Neural progenitor cell (in vitro differentiated cells): ENCODE data around the gene ZNF491. TPM values are rescaled to one million over a fixed set of nuclear protein-coding genes. Genes with fewer than 3 reads are reported as not detected.

ENCODE experiments used
- DNase-seq: peaks from one replicate; pipeline ENCODE4 v3.0.0-alpha.2; 2016; ENCODE audit warnings: low spot score
- H2AFZ ChIP-seq: fragments of 200-600 bp; sonication (generic); replicated peaks from 2 replicates; pipeline ENCODE4 v1.6.1; 2016; ENCODE audit warnings: antibody characterized with exemption
- H3F3A ChIP-seq: fragments of 200-600 bp; sonication (generic); 2 replicates; pipeline ENCODE4 v1.6.1; 2016; ENCODE audit warnings: antibody characterized with exemption, low read depth
- H3K27ac ChIP-seq: fragments of 200-600 bp; sonication (generic); 2 replicates; pipeline ENCODE4 v1.5.1; 2016; ENCODE audit warnings: mild to moderate bottlenecking
- H3K27me3 ChIP-seq: fragments of 200-600 bp; sonication (generic); 2 replicates; pipeline ENCODE4 v1.6.1; 2016; ENCODE audit warnings: mild to moderate bottlenecking, moderate library complexity
- H3K36me3 ChIP-seq: fragments of 200-600 bp; sonication (generic); 2 replicates; pipeline ENCODE4 v1.5.1; 2016
- H3K4me1 ChIP-seq: fragments of 200-600 bp; sonication (generic); 2 replicates; pipeline ENCODE4 v1.6.1; 2016; ENCODE audit warnings: mixed run types
- H3K4me2 ChIP-seq: fragments of 200-600 bp; sonication (generic); 2 replicates; pipeline ENCODE4 v1.6.1; 2016
- H3K4me3 ChIP-seq: fragments of 200-600 bp; sonication (generic); 2 replicates; pipeline ENCODE4 v1.5.1; 2016
- H3K79me2 ChIP-seq: fragments of 200-600 bp; sonication (generic); 2 replicates; pipeline ENCODE4 v1.6.1; 2016; ENCODE audit warnings: low read depth
- H3K9ac ChIP-seq: fragments of 200-600 bp; sonication (generic); 2 replicates; pipeline ENCODE4 v1.6.1; 2016
- H3K9me3 ChIP-seq: fragments of 200-600 bp; sonication (generic); 2 replicates; pipeline ENCODE4 v1.5.1; 2016; ENCODE audit warnings: low read depth
- H4K20me1 ChIP-seq: fragments of 200-600 bp; sonication (generic); 2 replicates; pipeline ENCODE4 v1.6.1; 2016; ENCODE audit warnings: low read depth
- H3K27ac Mint-ChIP-seq: 3 replicates; pipeline ENCODE4 v1.8.0; 2021; ENCODE audit warnings: mixed read lengths
- H3K27me3 Mint-ChIP-seq: 2 replicates; pipeline ENCODE4 v1.8.0; 2022; ENCODE audit warnings: low read depth, mild to moderate bottlenecking, inconsistent platforms, moderate library complexity, mixed read lengths; ENCODE audit not compliant: insufficient read depth
- H3K36me3 Mint-ChIP-seq: 3 replicates; pipeline ENCODE4 v1.8.0; 2021; ENCODE audit warnings: mixed read lengths
- H3K4me1 Mint-ChIP-seq: 3 replicates; pipeline ENCODE4 v1.8.0; 2021; ENCODE audit warnings: mixed read lengths
- H3K4me3 Mint-ChIP-seq: 3 replicates; pipeline ENCODE4 v1.8.0; 2021; ENCODE audit warnings: mild to moderate bottlenecking, moderate library complexity, mixed read lengths
- H3K9me3 Mint-ChIP-seq: 3 replicates; pipeline ENCODE4 v1.8.0; 2020; ENCODE audit warnings: mixed read lengths
- CTCF ChIP-seq: fragments of 200-600 bp; sonication (generic); IDR thresholded peaks from 2 replicates; pipeline ENCODE4 v1.5.1; 2017; ENCODE audit warnings: antibody characterized with exemption, mild to moderate bottlenecking
- EZH2 ChIP-seq: fragments of 200-600 bp; sonication (generic); IDR thresholded peaks from 2 replicates; pipeline ENCODE4 v1.6.1; 2017; ENCODE audit warnings: antibody characterized with exemption, mild to moderate bottlenecking, moderate library complexity
- EZH2phosphoT487 ChIP-seq: fragments of 200-600 bp; sonication (generic); IDR thresholded peaks from 2 replicates; pipeline ENCODE4 v1.6.1; 2017; ENCODE audit warnings: antibody characterized with exemption
- total RNA-seq: library from RNA; depleted of rRNA; stranded (reverse); fragments of >200 nt; gene quantifications from 2 replicates; pipeline ENCODE4 v1.2.3, GENCODE V29; 2015; ENCODE audit warnings: low replicate concordance

Gene ZNF491
- total RNA-seq, 1 donor from 2014 or later = 6.0 TPM

GRCh38 chr19:11781295-11782057 lies 16.8 kb upstream of the ZNF491 start:
- TF ChIP-seq EZH2 (no peak), EZH2phosphoT487 (no peak), CTCF (no peak)
- no peaks in the 10 kb centered on the region for H3K79me2 ChIP-seq
- H3K9ac ChIP-seq = no peak overlapping the region
- H3F3A ChIP-seq = peaks cover 4% of the 10 kb centered on the region
- Mint-ChIP-seq H3K27ac (no peak overlapping the region), H3K9me3 (peaks cover 78% of the 10 kb centered on the region), H3K4me3 (no peak overlapping the region), H3K36me3 (peaks cover 61% of the 10 kb centered on the region), H3K27me3 (peaks cover 3% of the 10 kb centered on the region), H3K4me1 (no peaks in the 10 kb centered on the region)
- no peaks in the 10 kb centered on the region for H4K20me1 ChIP-seq
- no peak overlapping the region for H3K4me3 ChIP-seq
- H3K36me3 ChIP-seq = peaks cover 26% of the 10 kb centered on the region
- H3K4me2 ChIP-seq = no peak overlapping the region
- H3K9me3 ChIP-seq = peaks cover 31% of the 10 kb centered on the region
- H2AFZ ChIP-seq = no peak overlapping the region
- no peak for DNase-seq
- H3K27ac ChIP-seq = no peak overlapping the region
- peaks cover under 1% of the 10 kb centered on the region for H3K27me3 ChIP-seq
- no peaks in the 10 kb centered on the region for H3K4me1 ChIP-seq

GRCh38 chr19:11783767-11784166 lies 14.6 kb upstream of the ZNF491 start:
- Histone ChIP-seq H3F3A (peaks cover 4% of the 10 kb centered on the region), H3K79me2 (no peaks in the 10 kb centered on the region), H3K9me3 (peaks cover 33% of the 10 kb centered on the region), H3K4me2 (no peak overlapping the region), H3K4me3 (no peak overlapping the region), H3K4me1 (no peaks in the 10 kb centered on the region), H3K27me3 (peaks cover 8% of the 10 kb centered on the region), H4K20me1 (no peaks in the 10 kb centered on the region), H3K9ac (no peak overlapping the region), H3K27ac (no peak overlapping the region), H3K36me3 (peaks cover 26% of the 10 kb centered on the region), H2AFZ (no peak overlapping the region)
- peaks cover 3% of the 10 kb centered on the region for H3K27me3 Mint-ChIP-seq
- H3K36me3 Mint-ChIP-seq = peaks cover 49% of the 10 kb centered on the region
- H3K4me3 Mint-ChIP-seq = no peak overlapping the region
- H3K9me3 Mint-ChIP-seq = peaks cover 74% of the 10 kb centered on the region
- no peak for DNase-seq
- H3K27ac Mint-ChIP-seq = no peak overlapping the region
- TF ChIP-seq EZH2phosphoT487 = no peak
- no peak for TF ChIP-seq EZH2
- no peak for TF ChIP-seq CTCF
- H3K4me1 Mint-ChIP-seq = no peaks in the 10 kb centered on the region

DNA sequence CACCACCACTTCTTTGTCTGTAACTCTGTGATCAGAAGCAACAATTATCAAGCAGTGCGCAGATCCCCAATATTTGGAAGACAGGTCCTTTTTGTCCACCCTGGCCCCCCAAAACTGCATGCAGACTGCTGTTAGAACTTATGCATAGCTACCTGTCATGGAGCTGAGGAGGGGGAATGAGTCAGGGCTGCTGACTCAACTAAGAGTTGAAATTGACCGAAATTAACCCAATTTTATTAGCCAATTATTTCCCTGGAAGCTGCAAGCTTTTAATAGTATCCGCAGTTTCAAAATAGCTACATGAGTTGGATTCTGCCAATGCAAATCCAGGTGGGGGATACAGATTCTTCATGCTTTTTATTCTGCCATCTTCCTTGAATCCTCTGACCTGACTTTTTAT lies 14.0 kb upstream of the ZNF491 start:
- no peak overlapping the region for H3K27ac ChIP-seq
- no peak for DNase-seq
- no peaks in the 10 kb centered on the region for H3K79me2 ChIP-seq
- H4K20me1 ChIP-seq = no peaks in the 10 kb centered on the region
- peaks cover 77% of the 10 kb centered on the region for H3K9me3 Mint-ChIP-seq
- peaks cover 26% of the 10 kb centered on the region for H3K36me3 ChIP-seq
- no peaks in the 10 kb centered on the region for H3K4me1 ChIP-seq
- TF ChIP-seq EZH2 (no peak), EZH2phosphoT487 (no peak), CTCF (no peak)
- H3K4me3 ChIP-seq = no peak overlapping the region
- no peaks in the 10 kb centered on the region for H3K4me1 Mint-ChIP-seq
- no peak overlapping the region for H3K9ac ChIP-seq
- peaks cover 3% of the 10 kb centered on the region for H3K27me3 Mint-ChIP-seq
- H3K36me3 Mint-ChIP-seq = peaks cover 45% of the 10 kb centered on the region
- H3K9me3 ChIP-seq = peaks cover 39% of the 10 kb centered on the region
- H2AFZ ChIP-seq = no peak overlapping the region
- H3K27ac Mint-ChIP-seq = no peak overlapping the region
- no peak overlapping the region for H3K4me2 ChIP-seq
- no peak overlapping the region for H3K4me3 Mint-ChIP-seq
- peaks cover 8% of the 10 kb centered on the region for H3K27me3 ChIP-seq
- H3F3A ChIP-seq = peaks cover 4% of the 10 kb centered on the region
